T-cell (primary cell): ENCODE results near the gene DDIT4. TPM values are rescaled to one million over a fixed set of nuclear protein-coding genes. Genes with fewer than 3 reads are reported as not detected.
A peak's percentile ranks its signal among the peaks of the same experiment; 100 is the strongest.

ENCODE experiments used
- ATAC-seq, 4 experiments: fragments of 200-7000 bp in 3 of 4; fragments of 150-1000 bp in 1 of 4; cut with Tn5 transposase; replicated peaks in 1 of 4; 1 replicate in 3 of 4; 2 replicates in 1 of 4; pipeline ENCODE4 v1.10.0; 2021; ENCODE audit warnings: moderate library complexity in 3 of 4, mild to moderate bottlenecking in 2 of 4, moderate number of reproducible peaks in 1 of 4
- CTCF ChIA-PET, 2 donors: fragments of 300-600 bp; sonication (Branson Sonifier 250); formaldehyde crosslinking; loops; one replicate each; lab custom pipeline; 2022; ENCODE audit warnings: antibody characterized with exemption in 2 of 2; lab: Charles Lee
- POLR2A ChIA-PET, 2 donors: fragments of 300-600 bp; sonication (Branson Sonifier 250); formaldehyde crosslinking; loops; one replicate each; lab custom pipeline; 2022; ENCODE audit warnings: antibody characterized with exemption in 2 of 2; lab: Charles Lee
- DNase-seq, 35 experiments: peaks; one replicate each; pipeline versions ENCODE4 v3.0.0 to v3.0.0-alpha.2; 2013 to 2023
- H3K27ac ChIP-seq: one replicate; pipeline ENCODE4 v1.5.1; 2013; ENCODE audit warnings: low read length
- H3K27me3 ChIP-seq, 2 experiments: replicated peaks in 1 of 2; 1 replicate in 1 of 2; 2 replicates in 1 of 2; pipeline versions ENCODE4 v1.6.1 to v1.7.0; 2013; ENCODE audit warnings: low read length in 1 of 2, mixed read lengths in 1 of 2; ENCODE audit not compliant: control insufficient read depth in 2 of 2, insufficient read depth in 2 of 2; ENCODE audit errors: extremely low read depth in 1 of 2
- H3K36me3 ChIP-seq, 2 donors: 1 replicate in 1 of 2; 2 replicates in 1 of 2; pipeline versions ENCODE4 v1.6.1 to v1.7.0; 2013; ENCODE audit warnings: low read length in 1 of 2; ENCODE audit not compliant: control insufficient read depth in 2 of 2, insufficient read depth in 1 of 2; ENCODE audit errors: extremely low read depth in 1 of 2
- H3K4me1 ChIP-seq, 2 experiments: 1 replicate in 1 of 2; 2 replicates in 1 of 2; pipeline versions ENCODE4 v1.6.1 to v1.7.0; 2013; ENCODE audit warnings: low read length in 2 of 2, mixed read lengths in 1 of 2; ENCODE audit not compliant: insufficient read depth in 2 of 2, control insufficient read depth in 1 of 2; ENCODE audit errors: extremely low read depth in 1 of 2
- H3K4me3 ChIP-seq, 2 donors: 1 replicate in 1 of 2; 2 replicates in 1 of 2; pipeline versions ENCODE4 v1.5.1 to v1.7.0; 2013; ENCODE audit warnings: mild to moderate bottlenecking in 2 of 2, low read length in 1 of 2, moderate library complexity in 1 of 2; ENCODE audit not compliant: control insufficient read depth in 1 of 2; ENCODE audit errors: extremely low read depth in 1 of 2
- H3K9me3 ChIP-seq: 2 replicates; pipeline ENCODE4 v1.7.0; 2013
- H3K27ac Mint-ChIP-seq, 2 donors: one replicate each; pipeline ENCODE4 v1.8.0; 2020 to 2021; ENCODE audit warnings: mild to moderate bottlenecking in 2 of 2, mixed read lengths in 2 of 2
- H3K27me3 Mint-ChIP-seq, 2 donors: one replicate each; pipeline ENCODE4 v1.8.0; 2021 to 2022; ENCODE audit warnings: mixed read lengths in 2 of 2
- H3K36me3 Mint-ChIP-seq: one replicate; pipeline ENCODE4 v1.8.0; 2021; ENCODE audit warnings: mixed read lengths
- H3K4me1 Mint-ChIP-seq, 3 donors: one replicate each; pipeline ENCODE4 v1.8.0; 2020 to 2022; ENCODE audit warnings: mixed read lengths in 3 of 3, mild to moderate bottlenecking in 1 of 3
- H3K4me3 Mint-ChIP-seq, 3 donors: one replicate each; pipeline ENCODE4 v1.8.0; 2020 to 2022; ENCODE audit warnings: mild to moderate bottlenecking in 3 of 3, mixed read lengths in 3 of 3, moderate library complexity in 3 of 3
- H3K9me3 Mint-ChIP-seq, 3 donors: one replicate each; pipeline ENCODE4 v1.8.0; 2020 to 2022; ENCODE audit warnings: mixed read lengths in 3 of 3
- WGBS: methylation state at CpG from one replicate; pipeline ENCODE4 v1.1.5; 2013; ENCODE audit warnings: missing lambda C conversion rate; ENCODE audit not compliant: insufficient coverage; 5-methylcytosine and 5-hydroxymethylcytosine counted together
- total RNA-seq, 35 experiments: library from RNA in 6 of 35; stranded (reverse) in 6 of 35; fragments of 120-200 nt in 1 of 35; gene quantifications; one replicate each; pipeline versions ENCODE4 v1.2.1 to v1.2.4 and lab custom pipeline; 2013 to 2026

Gene DDIT4
- total RNA-seq, 5 donors from 2014 or later (not counting 1 experiment from before 2014, with no cell fraction given), result 39.9 to 326 (median 52.1) TPM

DNA sequence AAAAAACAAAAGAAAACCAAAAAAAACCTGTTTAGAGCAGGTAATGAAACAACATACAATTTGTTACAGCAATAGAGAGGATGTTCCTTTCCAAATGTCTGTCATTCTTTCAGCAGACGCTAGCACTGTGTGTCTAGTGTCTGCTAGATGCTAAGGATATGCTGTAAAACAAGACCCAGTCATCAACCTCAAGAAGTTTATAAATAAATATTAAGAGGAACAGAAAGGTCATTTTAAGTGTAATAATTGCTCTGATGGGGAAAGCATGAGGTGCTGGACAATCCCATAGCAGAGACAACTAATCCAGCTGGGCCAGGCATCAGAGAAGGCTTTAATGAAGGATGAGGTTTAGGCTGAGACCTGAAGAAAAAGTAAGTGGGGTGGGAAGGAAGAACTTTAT is 34.3 kb upstream of the DDIT4 start:
- H3K27me3 ChIP-seq, result no peaks in the 10 kb centered on the region
- Mint-ChIP-seq H3K9me3 (no peaks in the 10 kb centered on the region), H3K27me3 (no peaks in the 10 kb centered on the region), H3K27ac (peak overlapping the region in 1 of 2 donors; percentile 18), H3K36me3 (peaks cover 11% of the 10 kb centered on the region), H3K4me3 (no peak overlapping the region), H3K4me1 (peaks cover 41 to 46% (median 42%) of the 10 kb centered on the region in 3 donors)
- H3K9me3 ChIP-seq, result no peaks in the 10 kb centered on the region
- ATAC-seq (no peak), DNase-seq (no peak)
- no peak overlapping the region for H3K27ac ChIP-seq
- peaks cover 0 to 25% of the 10 kb centered on the region in 2 donors for H3K36me3 ChIP-seq
- no CpG with 5 or more reads among the region's 1 CpG for WGBS
- ChIA-PET CTCF (no interaction called here), POLR2A (interaction anchor here in 1 of 2 donors (0.6 kb wide), 1 partner anchor 460 kb away, joined by 3 read pairs; no protein-coding TSS in a partner anchor)
- no peak overlapping the region for H3K4me3 ChIP-seq
- peaks cover 15 to 30% of the 10 kb centered on the region in 2 experiments for H3K4me1 ChIP-seq

DNA sequence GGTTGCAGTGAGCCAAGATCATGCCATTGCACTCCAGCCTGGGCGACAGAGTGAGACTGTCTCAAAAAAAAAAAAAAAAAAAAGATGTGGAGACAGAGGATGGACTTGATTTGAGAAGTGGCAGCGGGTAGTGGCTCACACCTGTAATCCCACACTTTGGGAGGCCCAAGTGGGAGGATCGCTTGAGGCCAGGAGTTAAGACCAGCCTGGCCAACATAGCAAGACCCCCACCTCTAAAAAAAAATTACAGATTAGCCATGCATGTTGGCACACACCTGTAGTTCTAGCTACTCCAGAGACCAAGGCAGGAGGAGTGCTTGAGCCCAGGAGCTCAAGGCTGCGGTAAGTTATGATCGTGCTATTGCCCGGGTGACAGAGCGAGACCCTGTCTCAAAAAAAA is 33.4 kb upstream of the DDIT4 start:
- H3K27ac ChIP-seq, result no peak overlapping the region
- peaks cover 50 to 56% (median 52%) of the 10 kb centered on the region in 3 donors for H3K4me1 Mint-ChIP-seq
- no peaks in the 10 kb centered on the region for H3K9me3 ChIP-seq
- WGBS, result no CpG with 5 or more reads among the region's 7 CpGs
- no peaks in the 10 kb centered on the region for H3K9me3 Mint-ChIP-seq
- H3K4me3 Mint-ChIP-seq, result no peak overlapping the region
- ChIA-PET POLR2A (interaction anchor here (0.5 to 1.6 kb wide), 4 partner anchors 19 to 92 kb away, joined by 3 to 8 read pairs (median 5); no protein-coding TSS in a partner anchor), CTCF (interaction anchor here in 1 of 2 donors (0.6 kb wide), 1 partner anchor 131 kb away, joined by 9 read pairs; no protein-coding TSS in a partner anchor)
- no peaks in the 10 kb centered on the region for H3K27me3 Mint-ChIP-seq
- H3K36me3 ChIP-seq, result peaks cover 0 to 21% of the 10 kb centered on the region in 2 donors
- no peak overlapping the region for H3K4me3 ChIP-seq
- no peaks in the 10 kb centered on the region for H3K27me3 ChIP-seq
- no peak overlapping the region for H3K27ac Mint-ChIP-seq
- DNase-seq (no peak), ATAC-seq (no peak)
- peaks cover 11% of the 10 kb centered on the region for H3K36me3 Mint-ChIP-seq
- H3K4me1 ChIP-seq, result peaks cover 21 to 40% of the 10 kb centered on the region in 2 experiments

DNA sequence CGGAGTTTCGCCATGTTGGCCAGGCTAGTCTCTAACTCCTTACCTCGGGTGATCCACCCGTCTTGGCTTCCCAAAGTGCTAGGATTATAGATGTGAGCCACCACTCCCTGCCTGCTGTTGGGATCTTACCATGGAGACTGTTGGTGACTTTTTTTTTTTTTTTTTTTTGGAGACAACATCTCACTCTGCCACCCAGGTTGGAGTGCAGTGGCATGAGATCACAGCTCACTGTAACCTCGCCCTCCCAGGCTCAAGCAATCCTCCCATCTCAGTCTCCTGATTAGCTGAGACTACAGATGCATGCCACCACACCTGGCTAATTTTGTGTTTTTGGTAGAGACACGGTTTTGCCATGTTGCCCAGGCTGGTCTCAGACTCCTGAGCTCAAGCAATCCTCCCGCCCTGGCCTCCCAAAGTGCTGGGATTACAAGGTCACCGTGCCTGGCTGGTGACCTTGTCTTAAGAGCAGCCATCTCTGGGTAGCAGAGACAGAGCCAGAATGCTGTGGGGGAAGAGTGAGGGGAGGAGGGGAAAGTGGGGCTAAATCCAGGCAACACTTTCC is 32.0 kb upstream of the DDIT4 start:
- Histone ChIP-seq H3K27ac (no peak overlapping the region), H3K4me3 (no peak overlapping the region), H3K36me3 (peaks cover 0 to 10% of the 10 kb centered on the region in 2 donors), H3K9me3 (no peaks in the 10 kb centered on the region), H3K27me3 (no peaks in the 10 kb centered on the region), H3K4me1 (peaks cover 32 to 54% of the 10 kb centered on the region in 2 experiments)
- WGBS, result 89% methylated on average over 5 of the region's 8 CpGs
- H3K4me3 Mint-ChIP-seq, result peak overlapping the region in 1 of 3 donors; percentile 50
- H3K27me3 Mint-ChIP-seq, result no peaks in the 10 kb centered on the region
- ChIA-PET POLR2A (interaction anchor here in 1 of 2 donors (0.6 to 1.6 kb wide), 2 partner anchors 24 to 77 kb away, joined by 3 read pairs; no protein-coding TSS in a partner anchor), CTCF (interaction anchor here (0.6 kb wide), 2 partner anchors 65 to 193 kb away, joined by 3 to 4 read pairs; no protein-coding TSS in a partner anchor)
- H3K27ac Mint-ChIP-seq, result peak overlapping the region; percentile 58 to 84
- H3K4me1 Mint-ChIP-seq, result peaks cover 61 to 67% (median 62%) of the 10 kb centered on the region in 3 donors
- H3K9me3 Mint-ChIP-seq, result no peaks in the 10 kb centered on the region
- DNase-seq (no peak), ATAC-seq (no peak)
- H3K36me3 Mint-ChIP-seq, result peaks cover 3% of the 10 kb centered on the region

DNA sequence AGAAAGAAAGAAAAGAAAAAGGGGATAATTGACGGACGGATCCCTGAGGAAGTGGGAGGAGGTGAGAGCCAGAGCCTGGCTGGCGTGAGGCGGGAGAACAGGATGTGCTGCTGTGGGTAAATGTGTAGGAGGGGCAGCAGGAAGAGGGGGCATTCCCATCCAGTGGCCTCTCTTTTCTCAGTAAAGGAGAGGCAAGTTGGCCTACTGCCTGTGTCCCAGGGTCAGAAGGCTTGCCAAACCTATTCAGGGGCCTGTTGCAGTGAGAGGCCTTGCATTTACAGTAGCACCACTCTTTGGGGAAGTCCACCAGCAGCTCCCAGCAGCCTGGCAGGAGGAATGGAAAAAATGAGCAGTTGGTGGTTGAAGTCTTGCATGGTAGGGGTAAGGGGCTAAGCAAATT is 31.0 kb upstream of the DDIT4 start:
- Mint-ChIP-seq H3K27ac (peak overlapping the region; percentile 49 to 84), H3K36me3 (no peaks in the 10 kb centered on the region), H3K27me3 (no peaks in the 10 kb centered on the region), H3K4me3 (peak overlapping the region in 1 of 3 donors; percentile 50), H3K4me1 (peaks cover 69 to 74% (median 71%) of the 10 kb centered on the region in 3 donors), H3K9me3 (no peaks in the 10 kb centered on the region)
- peaks cover 0 to 3% of the 10 kb centered on the region in 2 donors for H3K36me3 ChIP-seq
- no peak for ATAC-seq
- no peaks in the 10 kb centered on the region for H3K27me3 ChIP-seq
- POLR2A ChIA-PET, result interaction anchor here in 1 of 2 donors (0.6 kb wide), 1 partner anchor 23 kb away, joined by 3 read pairs; no protein-coding TSS in a partner anchor
- no peak overlapping the region for H3K27ac ChIP-seq
- H3K9me3 ChIP-seq, result no peaks in the 10 kb centered on the region
- peaks cover 40 to 63% of the 10 kb centered on the region in 2 experiments for H3K4me1 ChIP-seq
- H3K4me3 ChIP-seq, result no peak overlapping the region
- CTCF ChIA-PET, result no interaction called here
- DNase-seq, result no peak
- 60% methylated on average over 4 of the region's 4 CpGs for WGBS

DNA sequence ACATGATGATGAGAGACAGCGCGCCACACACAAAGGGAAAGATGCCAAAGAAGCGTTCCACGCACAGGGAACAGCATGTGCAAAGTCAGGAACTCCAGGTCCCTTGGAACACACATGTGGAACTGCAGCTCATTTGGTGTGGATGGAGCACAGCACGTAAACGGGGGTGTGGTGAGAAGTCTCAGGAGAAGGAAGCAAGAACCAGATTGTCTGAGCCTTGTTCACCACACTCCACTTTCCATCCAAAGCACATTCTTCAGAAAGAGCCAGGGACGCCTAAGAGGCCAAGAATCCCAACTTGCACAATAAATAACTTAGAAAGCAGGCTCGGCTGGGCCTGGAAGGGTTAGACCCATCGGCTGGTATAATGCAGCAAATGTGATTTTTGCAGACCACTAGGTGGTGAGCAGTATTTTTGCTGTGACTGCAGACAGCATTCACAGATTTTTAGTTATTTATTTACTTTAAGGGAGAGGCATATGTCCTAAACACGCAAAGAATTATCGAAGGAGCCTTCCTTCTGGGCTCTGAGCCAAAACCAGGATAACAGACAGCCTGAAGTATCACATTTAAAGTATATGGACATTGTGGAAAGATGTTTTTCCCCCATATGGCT is 29.8 kb upstream of the DDIT4 start:
- peaks cover 48 to 75% of the 10 kb centered on the region in 2 experiments for H3K4me1 ChIP-seq
- H3K27ac Mint-ChIP-seq, result peak overlapping the region; percentile 66 to 71
- H3K4me3 Mint-ChIP-seq, result peak overlapping the region in 1 of 3 donors; percentile 50
- ATAC-seq (no peak), DNase-seq (peak in 1 of 35 experiments; percentile 38)
- H3K4me1 Mint-ChIP-seq, result peaks cover 79 to 86% (median 81%) of the 10 kb centered on the region in 3 donors
- H3K27ac ChIP-seq, result no peak overlapping the region
- H3K27me3 ChIP-seq, result no peaks in the 10 kb centered on the region
- H3K4me3 ChIP-seq, result no peak overlapping the region
- H3K36me3 Mint-ChIP-seq, result no peaks in the 10 kb centered on the region
- no peaks in the 10 kb centered on the region for H3K9me3 ChIP-seq
- H3K27me3 Mint-ChIP-seq, result no peaks in the 10 kb centered on the region
- 98% methylated on average over 4 of the region's 11 CpGs for WGBS
- no peaks in the 10 kb centered on the region for H3K36me3 ChIP-seq
- no peaks in the 10 kb centered on the region for H3K9me3 Mint-ChIP-seq
- ChIA-PET POLR2A (interaction anchor here in 1 of 2 donors (0.5 kb wide), 1 partner anchor 12 kb away, joined by 3 read pairs; no protein-coding TSS in a partner anchor), CTCF (no interaction called here)

DNA sequence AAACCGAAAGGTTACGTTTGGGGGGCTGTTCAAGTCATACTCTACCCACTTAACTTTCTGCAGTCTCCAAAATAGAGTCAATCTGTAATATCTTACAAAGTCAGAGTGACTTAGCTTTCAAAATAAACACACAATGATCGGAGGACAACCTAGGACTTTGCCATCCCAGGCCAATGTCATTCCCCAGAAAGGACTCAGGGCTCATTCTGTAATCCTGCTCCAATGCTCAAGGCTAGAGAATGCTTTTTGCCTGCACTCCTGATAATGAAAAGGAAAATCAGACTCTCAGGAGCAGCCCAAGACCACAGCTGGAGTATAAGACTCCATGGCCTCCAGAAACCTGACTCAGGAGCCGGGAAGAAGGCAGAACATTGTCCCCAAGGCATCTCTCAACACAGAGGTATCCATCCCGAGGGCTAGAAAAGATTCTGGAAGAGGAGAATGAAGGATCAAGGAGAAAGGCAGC is 29.1 kb upstream of the DDIT4 start:
- Mint-ChIP-seq H3K36me3 (no peaks in the 10 kb centered on the region), H3K9me3 (no peaks in the 10 kb centered on the region), H3K27me3 (no peaks in the 10 kb centered on the region), H3K4me1 (peaks cover 80 to 85% (median 81%) of the 10 kb centered on the region in 3 donors), H3K4me3 (peak overlapping the region in 1 of 3 donors; percentile 50), H3K27ac (peak overlapping the region; percentile 66 to 71)
- Histone ChIP-seq H3K27ac (peak overlapping the region; percentile 69), H3K4me1 (peaks cover 53 to 79% of the 10 kb centered on the region in 2 experiments), H3K9me3 (no peaks in the 10 kb centered on the region), H3K36me3 (no peaks in the 10 kb centered on the region), H3K27me3 (no peaks in the 10 kb centered on the region), H3K4me3 (no peak overlapping the region)
- DNase-seq (no peak), ATAC-seq (no peak)
- CTCF ChIA-PET, result no interaction called here
- WGBS, result 100% methylated on average over 3 of the region's 5 CpGs
- POLR2A ChIA-PET, result no interaction called here
